Ecto neural progenitor cell (in vitro differentiated cells): ENCODE measurements around the gene PQBP1.
"Not testable (repeated sequence)": the region's sequence is repeated elsewhere in the genome, so short reads cannot be mapped to it uniquely, and the experiment has no call there.

Experiments used
- DNase-seq: peaks from one replicate; pipeline ENCODE4 v3.0.0-alpha.2; 2018; ENCODE audit warnings: low spot score

PQBP1 gene, protein sequence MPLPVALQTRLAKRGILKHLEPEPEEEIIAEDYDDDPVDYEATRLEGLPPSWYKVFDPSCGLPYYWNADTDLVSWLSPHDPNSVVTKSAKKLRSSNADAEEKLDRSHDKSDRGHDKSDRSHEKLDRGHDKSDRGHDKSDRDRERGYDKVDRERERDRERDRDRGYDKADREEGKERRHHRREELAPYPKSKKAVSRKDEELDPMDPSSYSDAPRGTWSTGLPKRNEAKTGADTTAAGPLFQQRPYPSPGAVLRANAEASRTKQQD

DNA sequence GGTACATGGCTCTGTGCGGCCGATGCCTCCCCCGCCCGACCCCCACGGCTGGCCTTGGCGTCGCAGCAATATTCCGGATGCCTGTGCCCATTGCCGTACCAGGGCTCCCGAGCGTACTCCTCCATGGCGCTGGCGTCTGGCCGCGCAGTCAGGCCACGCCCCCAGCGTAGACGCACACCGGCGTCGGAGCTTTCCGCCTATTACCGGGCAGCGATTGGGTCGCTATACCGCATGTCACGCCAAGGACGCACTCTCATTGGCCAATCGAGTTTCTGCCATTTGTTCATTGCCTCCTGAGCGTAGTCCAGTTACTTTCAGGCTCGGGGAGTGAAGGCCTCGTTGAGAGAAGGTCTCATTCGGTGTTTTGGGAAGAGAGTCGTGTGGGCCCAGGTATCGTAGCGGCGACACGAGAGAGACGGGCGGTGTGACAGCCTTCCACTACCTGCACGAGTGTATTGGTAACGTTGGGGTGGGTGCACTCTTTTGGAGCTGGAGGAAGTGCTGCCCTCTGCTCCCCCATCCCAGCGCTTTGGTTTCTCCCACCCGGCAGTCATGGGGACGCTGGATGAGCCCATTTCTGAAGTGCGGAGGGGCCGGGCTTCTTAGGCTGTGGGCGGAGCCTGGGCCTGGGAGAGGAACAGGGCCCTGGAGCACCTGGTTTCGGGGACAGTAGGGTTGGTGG, at the start of gene PQBP1, which contains the start of gene TIMM17B:
PQBP1 (plus strand) TSS at position 306 of the 682 bp plus-strand sequence. CDS start 580 bp downstream, outside the sequence.
TIMM17B (minus strand) TSS at position 144 of the 682 bp plus-strand sequence; CDS start at position 125, 19 bp downstream.
- peak; percentile 90 for DNase-seq

DNA sequence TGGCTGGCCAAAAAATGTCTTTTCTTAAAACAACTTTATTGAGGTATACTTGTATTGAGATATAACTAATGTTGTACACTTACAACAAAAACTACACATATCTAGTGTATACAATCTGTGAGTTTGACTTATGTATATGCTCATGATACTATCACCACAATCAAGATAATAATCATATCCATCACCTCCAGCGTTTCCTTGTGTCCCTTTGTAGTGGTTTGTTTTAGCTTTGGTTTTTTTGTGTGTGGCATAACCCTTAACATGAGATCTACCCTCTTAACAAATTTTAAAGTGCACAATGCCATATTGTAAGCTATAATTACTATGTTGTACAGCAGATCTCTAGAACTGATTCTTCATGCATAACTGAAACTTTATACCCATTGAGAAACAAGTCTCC, 48.9 kb upstream of the PQBP1 start:
- DNase-seq: no peak

DNA sequence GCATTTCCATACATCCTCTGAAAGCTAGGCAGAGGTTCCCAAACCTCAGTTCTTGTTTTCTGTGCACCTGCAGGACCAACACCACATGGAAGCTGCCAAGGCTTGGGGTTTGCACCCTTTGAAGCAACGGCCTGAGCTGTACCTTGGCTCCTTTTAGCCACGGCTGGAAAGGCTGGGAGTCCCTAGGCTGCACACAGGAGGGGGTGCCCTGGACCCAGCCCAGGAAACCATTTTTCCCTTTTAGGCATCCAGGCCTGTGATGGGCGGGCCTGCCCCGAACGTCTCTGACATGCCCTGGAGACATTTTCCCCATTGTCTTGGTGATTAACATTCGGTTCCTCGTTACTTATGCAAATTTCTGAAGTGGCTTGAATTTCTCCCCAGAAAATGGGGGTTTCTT, 44.9 kb upstream of the PQBP1 start:
- DNase-seq: no peak

DNA sequence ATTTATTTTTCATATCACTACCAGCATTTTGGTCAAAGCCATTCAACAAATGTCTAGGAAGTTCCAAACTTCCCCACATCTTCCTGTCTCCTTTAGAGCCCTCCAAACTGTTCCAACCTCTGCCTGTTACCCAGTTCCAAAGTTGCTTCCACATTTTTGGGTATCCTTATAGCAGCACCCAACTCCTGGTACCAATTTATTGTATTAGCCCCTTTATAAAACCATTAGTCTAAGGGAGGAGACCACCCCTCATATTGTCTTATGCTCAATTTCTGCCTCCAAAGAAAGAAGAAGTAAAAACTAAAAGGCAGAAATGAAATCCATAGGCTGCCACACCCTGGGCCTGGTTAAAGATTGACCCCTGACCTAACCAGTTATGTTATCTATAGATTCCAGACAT, 44.2 kb upstream of the PQBP1 start:
- not testable (repeated sequence) for DNase-seq

DNA sequence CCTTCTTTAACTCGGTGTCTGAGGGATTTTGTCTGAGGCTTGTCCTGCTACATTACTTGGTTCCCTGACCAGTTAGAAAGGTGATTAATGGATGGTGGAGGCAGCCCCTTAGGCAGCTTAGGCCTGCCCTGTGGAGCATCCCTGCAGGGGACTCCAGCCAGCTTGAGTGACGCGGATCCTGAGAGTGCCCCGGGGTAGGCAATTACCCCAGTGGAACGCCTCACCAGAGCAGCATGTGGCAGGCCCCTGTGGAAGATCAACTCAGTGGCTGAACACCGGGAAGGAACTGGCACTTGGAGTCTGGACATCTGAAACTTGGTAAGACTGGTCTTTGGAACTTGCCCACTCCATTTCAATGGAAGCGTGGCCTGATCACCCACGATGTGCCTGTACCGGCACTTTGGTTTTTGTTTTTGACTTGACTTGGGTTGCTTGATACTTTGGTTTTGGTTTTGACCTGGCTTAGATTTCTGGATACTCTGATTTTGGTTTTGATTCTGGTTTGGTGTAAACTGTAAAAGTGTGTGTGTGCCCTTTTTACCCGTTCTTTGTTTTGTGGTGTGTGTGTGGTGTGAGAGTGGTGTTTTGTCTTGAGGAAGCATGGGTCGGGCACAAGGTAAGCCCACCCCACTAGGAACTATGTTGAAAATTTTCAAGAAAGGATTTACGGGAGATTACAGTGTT, 43.5 kb upstream of the PQBP1 start:
- not testable (repeated sequence) for DNase-seq

DNA sequence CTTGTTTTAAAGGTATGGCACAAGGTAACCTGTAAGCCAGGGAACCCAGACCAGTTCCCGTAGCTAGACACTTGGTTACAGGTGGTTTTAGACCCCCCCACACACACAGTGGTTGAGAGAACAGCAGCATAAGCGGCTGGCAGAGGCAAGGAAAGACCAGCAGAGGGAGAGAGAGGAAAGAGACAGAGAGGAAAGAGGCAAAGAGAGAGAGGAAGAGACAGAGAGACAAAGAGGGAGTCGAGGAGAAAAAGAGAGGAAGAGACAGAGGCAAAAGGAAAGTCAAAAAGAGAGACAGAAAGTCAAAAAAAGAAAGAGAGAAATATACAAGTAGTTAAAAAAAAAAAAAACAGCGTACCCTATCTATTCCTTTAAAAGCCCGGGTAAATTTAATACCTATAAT, 42.8 kb upstream of the PQBP1 start:
- DNase-seq: no peak

DNA sequence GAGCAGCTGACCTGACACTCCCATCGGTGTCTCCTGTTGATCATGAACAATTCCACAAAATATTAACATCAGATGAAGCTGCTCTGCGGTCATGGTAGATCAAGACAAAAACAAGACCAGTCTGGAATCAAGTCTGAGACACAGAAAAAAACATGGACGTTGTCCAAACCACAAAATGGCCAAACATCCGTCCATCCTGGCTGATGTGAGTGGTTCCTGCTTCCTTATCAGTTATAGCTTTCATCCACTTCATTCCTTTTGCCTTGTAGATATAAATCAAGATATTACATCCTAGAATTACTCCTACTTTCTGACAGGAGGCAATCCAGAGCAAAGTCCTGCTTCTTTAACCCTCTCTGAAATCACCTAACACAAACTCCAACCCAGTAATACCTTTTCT, 33.5 kb upstream of the PQBP1 start:
- no peak for DNase-seq

DNA sequence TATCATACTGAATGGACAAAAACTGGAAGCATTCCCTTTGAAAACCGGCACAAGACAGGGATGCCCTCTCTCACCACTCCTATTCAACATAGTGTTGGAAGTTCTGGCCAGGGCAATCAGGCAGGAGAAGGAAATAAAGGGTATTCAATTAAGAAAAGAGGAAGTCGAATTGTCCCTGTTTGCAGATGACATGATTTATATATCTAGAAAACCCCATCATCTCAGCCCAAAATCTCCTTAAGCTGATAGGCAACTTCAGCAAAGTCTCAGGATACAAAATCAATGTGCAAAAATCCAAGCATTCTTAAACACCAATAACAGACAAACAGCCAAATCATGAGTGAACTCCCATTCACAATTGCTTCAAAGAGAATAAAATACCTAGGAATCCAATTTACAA, 25.7 kb upstream of the PQBP1 start:
- DNase-seq: not testable (repeated sequence)

DNA sequence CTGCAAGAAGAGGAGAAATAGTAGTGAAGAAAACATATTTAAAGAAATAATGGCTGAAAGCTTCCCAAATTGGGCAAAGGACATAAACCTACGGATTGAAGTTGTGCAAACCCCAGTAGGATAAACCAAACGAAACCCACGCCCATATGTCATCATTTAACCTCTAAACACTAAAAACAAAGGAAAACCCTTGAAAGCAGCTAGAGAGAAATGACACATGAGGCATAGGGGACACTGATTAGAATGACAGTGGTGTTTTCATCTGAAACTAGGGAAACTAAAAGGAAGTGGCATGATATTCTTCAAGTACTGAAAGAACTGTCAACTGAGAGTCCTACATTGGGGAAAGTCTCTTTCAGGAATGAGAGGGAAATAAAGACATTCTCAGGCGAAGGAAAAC, 20.8 kb upstream of the PQBP1 start:
- DNase-seq: not testable (repeated sequence)

DNA sequence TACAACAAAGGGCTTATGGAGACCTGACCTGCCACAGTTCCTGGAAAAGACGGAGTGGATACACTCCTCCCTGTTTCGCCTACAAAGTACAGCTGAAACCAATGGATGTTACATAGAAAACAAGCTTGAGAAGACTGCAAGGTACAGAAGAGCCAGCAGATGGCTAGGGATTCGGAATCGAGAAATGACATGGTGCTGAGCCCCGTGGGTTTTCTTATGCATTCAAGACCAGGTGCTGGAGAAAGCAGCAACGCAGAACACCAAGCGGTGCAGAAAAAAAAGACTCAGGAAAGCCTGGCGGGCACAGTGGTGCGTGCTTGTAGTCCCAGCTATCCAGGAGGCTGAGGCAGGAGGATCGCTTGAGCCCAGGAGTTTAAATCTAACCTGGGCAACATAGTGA, 14.0 kb upstream of the PQBP1 start:
- no peak for DNase-seq

DNA sequence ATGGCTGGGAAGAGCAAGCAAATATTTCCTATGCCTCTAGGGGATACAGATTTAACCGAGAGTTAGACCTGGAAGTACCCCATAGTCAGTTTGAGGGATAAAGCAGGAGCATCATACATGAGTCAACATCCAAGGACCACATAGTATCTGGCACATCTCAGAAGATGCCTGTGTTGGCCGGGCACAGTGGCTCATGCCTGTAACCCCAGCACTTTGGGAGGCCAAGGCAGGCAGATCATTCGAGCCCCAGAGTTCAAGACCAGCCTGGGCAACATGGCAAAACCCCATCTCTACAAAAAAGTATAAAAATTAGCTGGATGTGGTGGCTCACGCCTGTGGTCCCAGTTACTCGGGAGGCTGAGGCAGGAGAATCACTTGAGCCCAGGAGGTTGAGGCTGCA, 11.1 kb upstream of the PQBP1 start:
- not testable (repeated sequence) for DNase-seq

DNA sequence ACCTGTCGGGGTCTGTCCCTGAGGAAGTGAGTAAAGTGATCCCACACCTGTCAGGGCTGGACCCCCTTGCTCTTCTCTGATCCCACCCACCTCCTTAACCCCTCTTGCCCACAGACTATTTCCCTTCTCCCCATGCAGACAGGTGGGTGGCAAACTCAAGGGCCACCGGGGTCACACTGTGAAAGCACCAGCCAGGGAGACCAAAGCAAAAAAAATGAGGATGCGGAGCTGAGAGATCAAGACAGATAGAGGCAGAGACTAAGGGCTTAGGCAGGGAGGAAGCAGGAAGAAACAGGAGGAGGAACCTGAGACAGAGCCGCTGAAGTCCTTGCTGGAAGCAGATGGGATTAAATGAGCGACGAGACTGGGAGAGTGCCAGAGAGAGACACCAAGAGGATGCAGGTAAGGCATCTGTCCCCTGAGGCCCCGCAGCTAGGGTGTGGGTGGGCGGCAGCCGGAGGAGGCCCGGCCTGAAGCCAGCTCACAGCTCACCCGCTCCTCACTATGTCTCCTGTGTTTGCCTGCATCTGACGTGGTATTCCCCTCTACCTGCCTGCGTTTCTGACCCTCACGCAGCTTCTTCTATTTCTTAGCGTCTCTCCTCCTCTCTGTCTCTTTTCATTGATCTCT, 7.3 kb upstream of the PQBP1 start:
- no peak for DNase-seq

DNA sequence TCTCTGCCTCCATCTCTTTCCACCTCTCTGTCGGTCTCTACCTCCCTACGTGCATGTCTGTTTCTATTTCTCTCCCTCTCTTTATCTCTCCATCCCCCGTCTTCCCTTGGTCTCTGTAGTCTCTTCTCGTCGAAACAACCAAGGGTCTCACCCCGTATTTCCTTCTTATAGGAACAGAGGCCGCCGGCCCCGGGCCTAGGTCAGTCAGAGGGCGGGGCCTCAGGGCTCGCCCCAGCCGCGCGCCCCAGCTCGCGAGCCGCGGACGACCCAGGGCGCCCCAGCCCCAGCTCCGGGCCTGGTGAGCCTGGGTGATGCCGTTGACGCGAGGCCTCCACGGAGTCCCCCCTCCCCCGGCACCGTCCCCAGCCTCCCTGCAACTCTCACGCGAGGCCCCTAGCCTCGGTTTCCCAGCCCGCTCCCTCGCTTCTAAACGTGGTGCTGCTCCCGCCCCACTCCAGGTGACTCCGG, 6.8 kb upstream of the PQBP1 start:
- DNase-seq: no peak

DNA sequence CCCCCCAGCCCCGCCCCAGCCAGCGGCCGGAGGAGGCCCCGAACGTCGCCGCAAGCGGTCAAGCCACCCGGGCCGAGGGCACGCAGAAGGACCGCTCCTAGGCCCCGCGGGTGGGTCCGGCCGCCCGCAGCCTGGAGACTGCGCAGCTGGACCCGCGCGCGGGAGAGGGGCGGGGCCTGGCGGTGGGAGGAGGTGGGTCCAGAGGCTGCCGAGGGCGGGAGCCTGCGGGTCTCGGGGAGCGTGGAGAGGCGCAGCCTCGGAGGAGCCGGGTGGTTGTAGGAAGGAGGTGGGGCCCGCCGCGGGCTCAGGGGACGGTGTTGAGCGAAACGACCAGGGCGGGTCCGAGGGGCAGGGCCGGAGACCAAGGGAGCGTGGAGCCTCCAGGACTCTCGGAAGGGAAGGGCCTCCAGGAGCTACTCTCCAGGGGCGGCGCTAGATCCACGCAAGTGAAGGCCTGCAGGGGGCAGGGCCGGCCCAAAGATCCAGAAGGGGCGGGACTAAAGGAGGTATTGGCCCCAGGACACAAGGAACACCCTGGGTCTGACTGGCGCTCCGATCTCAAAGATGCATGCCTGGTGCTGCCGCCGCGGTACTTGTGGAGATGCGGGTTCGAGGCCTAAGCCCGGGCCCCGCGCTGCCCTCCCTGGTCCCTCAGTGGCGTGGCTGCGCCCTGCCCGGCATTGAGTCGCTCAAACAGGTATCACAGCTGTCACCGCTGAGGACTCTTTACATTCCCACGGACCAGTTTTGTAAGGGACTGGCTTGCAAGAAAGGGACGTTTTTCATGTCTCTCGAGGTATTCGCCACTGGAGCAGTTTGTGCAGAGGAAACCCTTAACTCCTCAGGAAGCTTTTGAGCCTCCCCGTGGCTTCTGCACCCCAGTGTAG, 6.1 kb upstream of the PQBP1 start:
- DNase-seq: peak; percentile 85

DNA sequence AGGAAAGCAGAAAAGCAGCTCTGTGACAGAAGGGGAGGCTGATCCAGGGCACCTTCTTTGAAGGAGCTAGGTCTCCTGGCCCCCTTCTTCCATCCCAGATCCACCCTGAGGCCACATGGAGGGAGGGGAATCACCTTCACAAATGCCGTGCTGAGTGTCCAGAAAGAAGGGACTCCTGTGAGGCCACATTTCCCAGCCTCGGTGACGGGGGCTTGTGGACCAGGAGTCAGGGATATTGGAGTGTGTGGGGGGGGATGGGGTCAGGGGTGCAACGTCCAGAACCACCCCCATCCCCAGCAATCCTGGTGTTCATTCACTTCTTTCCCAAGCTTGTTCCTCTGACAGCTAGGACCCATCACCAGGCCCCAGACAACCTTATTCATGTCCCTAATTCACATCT, 4.8 kb upstream of the PQBP1 start:
- DNase-seq: no peak

DNA sequence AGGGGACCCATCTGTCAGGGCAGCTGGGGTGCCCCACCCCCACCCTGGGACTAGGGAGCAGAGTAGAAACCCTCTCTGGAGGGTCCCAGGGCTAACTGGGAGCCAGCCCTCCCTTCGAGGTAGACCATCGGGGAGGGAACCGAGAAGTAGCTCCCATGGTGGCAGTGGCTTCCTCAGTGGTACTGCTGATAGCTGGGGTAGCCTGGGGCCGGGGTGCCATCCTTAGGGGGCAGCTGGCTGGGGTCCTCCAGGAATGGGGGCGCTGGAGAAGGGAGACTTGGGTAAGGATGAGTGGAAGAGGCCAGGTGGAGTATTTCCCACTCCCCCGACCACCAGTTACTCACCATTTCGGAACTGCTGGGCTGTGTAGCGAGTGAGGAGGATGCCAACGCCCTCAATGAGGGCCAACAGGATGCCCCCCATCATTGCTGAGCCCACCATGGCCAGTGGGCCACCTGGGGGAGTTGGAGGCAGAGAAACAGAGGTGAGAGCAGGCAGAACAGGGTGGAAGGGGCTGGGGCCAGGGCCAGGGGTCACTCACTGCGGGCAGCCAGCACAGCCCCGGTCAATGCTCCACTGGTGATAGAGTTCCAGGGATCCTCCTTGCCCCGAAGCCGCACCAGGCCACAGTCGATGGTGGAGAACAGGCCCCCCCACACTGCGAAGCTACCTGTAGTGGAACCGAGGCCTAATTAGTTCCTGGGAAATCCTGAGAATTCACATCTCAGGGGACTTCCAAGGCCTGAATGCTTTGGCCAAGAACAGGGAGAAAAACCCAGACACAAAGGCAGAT, 4.0 kb upstream of the PQBP1 start:
- no peak for DNase-seq

DNA sequence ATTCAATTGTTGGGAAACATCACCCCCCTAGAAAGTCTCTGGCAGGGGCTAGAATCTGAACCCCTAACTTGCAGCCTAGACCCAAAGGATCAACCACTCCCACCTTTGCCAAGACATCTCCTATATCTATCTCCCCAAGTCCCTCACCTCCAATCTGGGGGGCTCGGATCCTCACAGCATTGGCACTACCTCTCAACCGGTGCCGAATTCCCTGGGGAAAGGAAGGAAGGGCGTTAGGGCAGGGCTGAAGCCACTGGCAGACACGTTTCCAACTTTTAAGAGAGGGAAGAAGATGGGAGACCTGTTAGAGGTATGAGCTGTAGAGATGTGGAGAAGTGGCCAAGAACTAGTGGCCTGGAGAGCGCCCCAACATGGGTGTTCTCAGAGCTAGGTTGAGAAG, 2.8 kb upstream of the PQBP1 start:
- no peak for DNase-seq

DNA sequence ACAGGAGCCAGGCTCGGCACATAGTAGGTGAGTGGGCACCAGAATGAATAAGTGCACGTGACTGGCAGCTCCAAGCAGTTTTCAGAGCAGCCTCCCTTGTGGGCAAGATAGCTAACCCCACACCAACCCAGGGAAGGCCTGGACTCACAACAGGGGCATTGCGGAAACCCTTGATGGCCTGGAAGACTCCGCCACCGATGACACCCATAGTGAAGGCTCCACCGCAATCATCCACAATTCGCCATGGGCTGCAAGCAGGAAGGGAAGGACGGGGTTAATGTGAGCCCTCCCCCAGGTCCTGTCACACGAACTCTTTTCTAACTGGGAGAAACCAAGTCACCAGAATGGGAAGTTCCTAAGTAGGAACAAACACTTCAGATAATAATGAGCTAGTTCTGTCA, 1.1 kb upstream of the PQBP1 start:
- DNase-seq: no peak

DNA sequence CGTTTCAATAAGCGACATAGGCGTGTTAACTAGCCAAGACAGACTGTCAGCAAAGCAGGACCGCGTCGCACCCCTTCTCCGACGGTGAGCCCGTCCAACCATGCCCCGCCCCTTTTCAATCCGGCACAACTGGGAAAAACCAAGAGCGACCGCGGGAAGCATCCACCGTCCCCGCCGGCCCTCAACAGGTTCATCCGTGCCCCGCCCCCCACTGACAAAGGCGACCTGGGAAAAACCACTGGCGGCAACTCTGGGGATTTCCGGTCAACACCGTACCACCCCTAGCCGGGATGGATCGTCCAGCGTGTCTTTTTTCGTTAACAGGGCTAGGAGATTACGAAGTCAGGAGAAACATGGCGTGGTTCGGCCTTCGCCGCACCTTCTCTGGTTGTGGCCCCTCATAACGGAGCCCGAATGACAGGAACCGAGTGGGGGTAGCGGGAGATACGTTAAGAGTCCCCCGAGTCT, 539 bp upstream of the PQBP1 start:
- DNase-seq: peak; percentile 84

DNA sequence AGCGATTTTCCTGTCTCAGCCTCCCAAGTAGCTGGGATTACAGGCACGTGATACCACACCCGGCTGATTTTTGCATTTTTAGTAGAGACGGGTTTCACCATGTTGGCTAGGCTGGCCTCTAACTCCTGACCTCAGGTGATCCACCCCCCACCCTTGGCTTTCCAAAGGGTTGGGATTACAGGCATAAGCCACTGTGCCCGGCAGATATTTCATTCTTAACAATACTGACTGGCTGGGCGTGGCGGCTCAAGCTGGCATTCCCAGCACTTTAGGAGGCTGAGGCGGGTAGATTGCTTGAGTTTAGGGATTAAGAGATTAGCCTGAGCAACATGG, 1.3 kb downstream of the PQBP1 start:
- DNase-seq: no peak

DNA sequence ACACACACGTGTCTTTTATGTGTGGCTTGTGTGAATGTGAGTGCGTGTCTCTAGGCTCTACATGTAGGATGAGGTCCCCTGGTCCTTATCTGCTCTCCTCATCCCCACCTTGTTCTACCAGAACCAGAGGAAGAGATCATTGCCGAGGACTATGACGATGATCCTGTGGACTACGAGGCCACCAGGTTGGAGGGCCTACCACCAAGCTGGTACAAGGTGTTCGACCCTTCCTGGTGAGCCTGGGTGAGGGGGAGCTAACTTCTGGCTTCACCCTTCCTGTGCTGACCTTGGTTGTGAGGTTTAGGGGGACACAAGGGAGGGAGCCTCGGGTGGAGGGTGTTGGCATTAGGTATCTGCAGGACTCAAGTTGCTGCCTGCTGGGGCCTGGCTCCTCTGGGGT, 3.3 kb downstream of the PQBP1 start:
- no peak for DNase-seq
